Uterus (tissue), 4 donors: ENCODE results near the gene NEFH. TPM values are rescaled to one million over a fixed set of nuclear protein-coding genes. Genes with fewer than 3 reads are reported as not detected.

Source experiments
- DNase-seq, 2 donors: peaks; one replicate each; pipeline ENCODE4 v3.0.0-alpha.2; 2019 to 2020
- H3K27ac ChIP-seq, 2 donors: fragments of 200-600 bp; sonication (generic); 1 replicate in 1 of 2; 2 replicates in 1 of 2; pipeline ENCODE4 v1.5.1; 2016 to 2018
- H3K27me3 ChIP-seq, 2 donors: fragments of 200-600 bp; sonication (generic); one replicate each; pipeline ENCODE4 v1.5.1; 2018 to 2019; ENCODE audit warnings: control low read depth in 1 of 2
- H3K36me3 ChIP-seq, 2 donors: fragments of 200-600 bp; sonication (generic); one replicate each; pipeline ENCODE4 v1.5.1; 2019; ENCODE audit warnings: control low read depth in 1 of 2
- H3K4me1 ChIP-seq, 2 donors: fragments of 200-600 bp; sonication (generic); one replicate each; pipeline ENCODE4 v1.5.1; 2018 to 2019; ENCODE audit warnings: control low read depth in 1 of 2
- H3K4me3 ChIP-seq, 2 donors: fragments of 200-600 bp; sonication (generic); 1 replicate in 1 of 2; 2 replicates in 1 of 2; pipeline ENCODE4 v1.5.1; 2018 to 2019; ENCODE audit warnings: mild to moderate bottlenecking in 1 of 2
- H3K9me3 ChIP-seq, 2 donors: fragments of 200-600 bp; sonication (generic); one replicate each; pipeline ENCODE4 v1.5.1; 2019; ENCODE audit warnings: control low read depth in 1 of 2
- POLR2A ChIP-seq, 2 donors: fragments of 450-650 bp; IDR thresholded peaks; one replicate each; pipeline ENCODE4 v1.6.1; 2016; ENCODE audit warnings: antibody characterized with exemption in 2 of 2, mild to moderate bottlenecking in 1 of 2, moderate library complexity in 1 of 2
- intact Hi-C: fragments of 100-400 bp; cut with DNase I; formaldehyde crosslinking; loops from one replicate; pipeline ENCODE4 v1.15.1; 2023; ENCODE audit warnings: low total_unique reads
- total RNA-seq, 4 donors: library from RNA; depleted of rRNA in 3 of 4; stranded (reverse); fragments of >200 nt in 3 of 4; gene quantifications; one replicate each; pipeline versions ENCODE4 v1.1.0 to v1.2.4, GENCODE V29; 2014 to 2023
- TF ChIP-seq, protein P1 (sequence below), 4 experiments: fragments of 200-600 bp in 2 of 4; fragments of 450-650 bp in 2 of 4; sonication (generic) in 2 of 4; IDR thresholded peaks; one replicate each; pipeline ENCODE4 v1.5.1; 2016 to 2019; ENCODE audit warnings: antibody characterized with exemption in 4 of 4, mild to moderate bottlenecking in 2 of 4, moderate library complexity in 1 of 4
- donor health status: DM: yes; HTN: yes; CAD: no.

Gene NEFH
- total RNA-seq, 4 donors from 2014 or later: 0.46 to 1.9 TPM; not detected in 2

DNA sequence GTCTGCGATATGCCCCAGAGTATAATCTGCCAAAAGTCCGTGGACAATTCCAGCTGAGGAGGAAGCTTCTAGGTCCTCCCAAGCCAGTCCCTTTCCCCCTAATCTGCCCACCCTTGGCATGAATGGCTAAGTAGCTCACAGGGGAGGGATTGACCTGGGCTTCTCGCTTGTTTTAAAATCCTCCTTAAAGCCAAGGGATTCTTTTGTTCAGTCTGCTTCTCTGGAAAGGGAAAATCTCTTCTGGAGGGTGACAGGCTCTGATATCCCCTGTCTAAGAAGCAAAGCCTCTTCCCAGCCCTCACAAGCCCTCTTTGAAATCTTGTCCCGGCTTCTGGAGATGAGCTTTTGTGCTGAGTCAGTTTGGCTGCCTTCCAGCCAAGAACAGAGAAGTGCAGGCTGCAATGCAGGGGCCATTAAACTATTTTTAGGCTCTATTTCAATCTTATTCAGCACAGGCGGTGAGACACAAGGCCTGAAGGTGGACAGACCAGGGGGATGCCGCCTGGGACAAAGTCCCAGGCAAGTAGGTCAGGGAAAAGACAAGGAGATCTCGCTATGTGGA, 23.9 kb downstream of the NEFH start:
- Histone ChIP-seq H3K36me3 (no peaks in the 10 kb centered on the region), H3K27me3 (no peaks in the 10 kb centered on the region), H3K27ac (peak overlapping the region in 1 of 2 donors; percentile 36), H3K4me3 (no peak overlapping the region), H3K4me1 (peaks cover 0 to 5% of the 10 kb centered on the region in 2 donors), H3K9me3 (no peaks in the 10 kb centered on the region)
- intact Hi-C loops: no loop called here
- peak; percentile 62 to 68 for DNase-seq
- TF ChIP-seq, protein P1, sequence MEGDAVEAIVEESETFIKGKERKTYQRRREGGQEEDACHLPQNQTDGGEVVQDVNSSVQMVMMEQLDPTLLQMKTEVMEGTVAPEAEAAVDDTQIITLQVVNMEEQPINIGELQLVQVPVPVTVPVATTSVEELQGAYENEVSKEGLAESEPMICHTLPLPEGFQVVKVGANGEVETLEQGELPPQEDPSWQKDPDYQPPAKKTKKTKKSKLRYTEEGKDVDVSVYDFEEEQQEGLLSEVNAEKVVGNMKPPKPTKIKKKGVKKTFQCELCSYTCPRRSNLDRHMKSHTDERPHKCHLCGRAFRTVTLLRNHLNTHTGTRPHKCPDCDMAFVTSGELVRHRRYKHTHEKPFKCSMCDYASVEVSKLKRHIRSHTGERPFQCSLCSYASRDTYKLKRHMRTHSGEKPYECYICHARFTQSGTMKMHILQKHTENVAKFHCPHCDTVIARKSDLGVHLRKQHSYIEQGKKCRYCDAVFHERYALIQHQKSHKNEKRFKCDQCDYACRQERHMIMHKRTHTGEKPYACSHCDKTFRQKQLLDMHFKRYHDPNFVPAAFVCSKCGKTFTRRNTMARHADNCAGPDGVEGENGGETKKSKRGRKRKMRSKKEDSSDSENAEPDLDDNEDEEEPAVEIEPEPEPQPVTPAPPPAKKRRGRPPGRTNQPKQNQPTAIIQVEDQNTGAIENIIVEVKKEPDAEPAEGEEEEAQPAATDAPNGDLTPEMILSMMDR (IDR thresholded peaks at IDR 0.05): no peak
- TF ChIP-seq POLR2A (IDR thresholded peaks at IDR 0.05): no peak

DNA sequence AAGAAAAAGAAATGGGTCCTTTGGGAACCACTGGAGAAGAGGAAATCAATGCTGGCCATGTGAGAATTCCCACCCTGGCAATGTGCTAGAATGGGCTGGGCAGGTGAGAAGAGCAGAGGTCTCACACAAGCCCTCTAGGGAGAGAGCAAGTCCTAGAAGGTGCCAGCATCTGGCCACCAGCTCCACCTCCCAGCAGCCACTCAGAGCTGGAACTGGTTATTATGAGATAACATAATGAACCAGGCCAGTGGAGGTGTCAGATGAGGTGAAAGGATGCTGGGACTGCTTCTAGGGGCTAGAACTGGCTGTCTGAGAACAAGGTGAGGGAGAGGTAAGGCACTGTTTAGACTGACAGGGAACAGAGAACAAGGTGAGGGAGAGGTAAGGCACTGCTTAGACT, 29.3 kb downstream of the NEFH start:
- H3K4me3 ChIP-seq: no peak overlapping the region
- H3K4me1 ChIP-seq: no peaks in the 10 kb centered on the region
- no peak for DNase-seq
- H3K27me3 ChIP-seq: no peaks in the 10 kb centered on the region
- no peaks in the 10 kb centered on the region for H3K9me3 ChIP-seq
- H3K36me3 ChIP-seq: no peaks in the 10 kb centered on the region
- intact Hi-C loops: no loop called here
- no peak overlapping the region for H3K27ac ChIP-seq
- TF ChIP-seq POLR2A (IDR thresholded peaks at IDR 0.05): no peak
- TF ChIP-seq, protein P1 (IDR thresholded peaks at IDR 0.05): no peak

GRCh38 chr22:29509815-29510214, 29.8 kb downstream of the NEFH start:
- H3K27ac ChIP-seq: no peak overlapping the region
- H3K9me3 ChIP-seq: no peaks in the 10 kb centered on the region
- H3K4me3 ChIP-seq: no peak overlapping the region
- no peaks in the 10 kb centered on the region for H3K36me3 ChIP-seq
- TF ChIP-seq POLR2A (IDR thresholded peaks at IDR 0.05): no peak
- TF ChIP-seq, protein P1 (IDR thresholded peaks at IDR 0.05): no peak
- no peak for DNase-seq
- no peaks in the 10 kb centered on the region for H3K4me1 ChIP-seq
- intact Hi-C loops: no loop called here
- H3K27me3 ChIP-seq: no peaks in the 10 kb centered on the region

GRCh38 chr22:29510542-29510941, 30.5 kb downstream of the NEFH start:
- no peaks in the 10 kb centered on the region for H3K27me3 ChIP-seq
- no peak overlapping the region for H3K27ac ChIP-seq
- intact Hi-C loops: no loop called here
- no peaks in the 10 kb centered on the region for H3K4me1 ChIP-seq
- H3K4me3 ChIP-seq: no peak overlapping the region
- TF ChIP-seq, protein P1 (IDR thresholded peaks at IDR 0.05): no peak
- TF ChIP-seq POLR2A (IDR thresholded peaks at IDR 0.05): no peak
- no peak for DNase-seq
- no peaks in the 10 kb centered on the region for H3K9me3 ChIP-seq
- H3K36me3 ChIP-seq: no peaks in the 10 kb centered on the region

DNA sequence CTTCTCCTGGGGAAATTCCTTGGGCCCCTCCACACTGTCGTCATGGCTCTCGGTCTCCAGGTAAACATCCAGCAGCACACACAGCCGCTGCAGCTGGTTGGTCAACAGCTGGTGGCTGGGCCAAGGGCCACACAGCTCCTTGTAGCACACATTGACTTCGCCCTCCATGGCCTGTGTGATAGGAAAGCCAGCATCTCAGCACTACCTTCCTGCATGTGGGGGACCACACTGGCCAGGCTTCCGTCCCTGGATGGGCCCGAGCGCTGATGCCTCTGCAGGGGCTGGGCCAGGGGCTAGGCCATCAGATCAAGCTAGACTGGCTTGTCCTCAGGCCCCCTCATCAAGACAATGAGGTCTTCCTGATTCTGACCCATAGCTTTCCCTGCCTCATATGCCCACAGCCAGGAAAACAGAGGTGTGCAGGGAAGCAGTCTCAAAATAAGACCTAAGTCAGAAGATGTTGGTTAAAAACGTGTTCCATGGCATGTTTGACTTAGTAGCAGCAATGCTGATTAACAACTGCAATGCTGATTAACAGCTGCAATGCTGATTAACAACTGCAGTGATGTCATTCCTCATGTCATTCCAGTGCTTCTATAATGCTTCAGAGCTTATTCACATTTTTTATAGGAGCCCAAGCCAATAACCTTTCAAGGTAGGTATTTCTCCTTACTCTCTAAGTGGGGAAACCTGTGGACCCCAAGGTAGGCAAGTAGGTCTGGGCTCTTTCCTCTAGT, 31.3 kb downstream of the NEFH start:
- Histone ChIP-seq H3K36me3 (no peaks in the 10 kb centered on the region), H3K9me3 (no peaks in the 10 kb centered on the region), H3K27ac (no peak overlapping the region), H3K4me3 (no peak overlapping the region), H3K4me1 (no peaks in the 10 kb centered on the region), H3K27me3 (no peaks in the 10 kb centered on the region)
- no peak for DNase-seq
- intact Hi-C loops: no loop called here
- TF ChIP-seq, protein P1 (IDR thresholded peaks at IDR 0.05): no peak
- no peak for TF ChIP-seq POLR2A (IDR thresholded peaks at IDR 0.05)
